Right lobe of liver (tissue), 6 donors: ENCODE data around the gene NOB1. TPM values are rescaled to one million over a fixed set of nuclear protein-coding genes. Genes with fewer than 3 reads are reported as not detected.
A peak's percentile ranks its signal among the peaks of the same experiment; 100 is the strongest.

Source experiments
- ATAC-seq, 4 donors: fragments of 200-7000 bp; cut with Tn5 transposase; one replicate each; pipeline ENCODE4 v1.9.1; 2020; ENCODE audit warnings: mild to moderate bottlenecking in 4 of 4, moderate library complexity in 4 of 4
- DNase-seq, 3 donors: peaks; one replicate each; pipeline ENCODE4 v3.0.0-alpha.2; 2020
- H3K27ac ChIP-seq, 3 donors: fragments of 200-600 bp; one replicate each; pipeline ENCODE4 v1.8.0; 2022
- H3K27me3 ChIP-seq, 2 donors: fragments of 200-600 bp; one replicate each; pipeline ENCODE4 v1.8.0; 2022
- H3K36me3 ChIP-seq, 4 donors: fragments of 200-600 bp; sonication (generic) in 1 of 4; one replicate each; pipeline versions ENCODE4 v1.5.1 to v1.8.0; 2017 to 2022; ENCODE audit warnings: control low read depth in 1 of 4
- H3K4me1 ChIP-seq, 4 donors: fragments of 200-600 bp; sonication (generic) in 1 of 4; one replicate each; pipeline versions ENCODE4 v1.5.1 to v1.8.0; 2017 to 2022; ENCODE audit warnings: control low read depth in 1 of 4
- H3K4me3 ChIP-seq, 3 donors: fragments of 200-600 bp; one replicate each; pipeline ENCODE4 v1.8.0; 2022
- H3K9me3 ChIP-seq, 4 donors: fragments of 200-600 bp; sonication (generic) in 1 of 4; one replicate each; pipeline versions ENCODE4 v1.5.1 to v1.8.0; 2017 to 2022; ENCODE audit warnings: control low read depth in 1 of 4
- POLR2A ChIP-seq: fragments of 450-650 bp; IDR thresholded peaks from one replicate; pipeline ENCODE4 v1.6.1; 2017; ENCODE audit warnings: antibody characterized with exemption, mild to moderate bottlenecking
- WGBS: methylation state at CpG from one replicate; pipeline ENCODE4 v1.1.6; 2018; ENCODE audit warnings: low coverage, low lambda C conversion rate; ENCODE audit not compliant: insufficient coverage; ENCODE audit errors: missing lambda C conversion rate; 5-methylcytosine and 5-hydroxymethylcytosine counted together
- intact Hi-C, 2 donors: fragments of 100-400 bp; cut with DNase I; formaldehyde crosslinking; loops; one replicate each; pipeline versions ENCODE4 v1.11.2 to v1.14.1; 2022
- long read RNA-seq: library from polyadenylated mRNA; unstranded; transcript quantifications from one replicate; pipeline ENCODE4 v2.0.0, GENCODE V29; 2019
- total RNA-seq, 6 experiments: library from RNA; depleted of rRNA in 2 of 6; stranded (reverse); fragments of >200 nt in 2 of 6; fragmentation: NEBNext Ultra II Directional in 3 of 6; extraction: Animal tissue kit (Norgen Biotek cat#: 25700) in 3 of 6; gene quantifications; one replicate each; pipeline versions ENCODE4 v1.1.0 to v1.2.4, GENCODE V29; 2016 to 2023
- TF ChIP-seq, protein P1 (sequence below), 4 donors: fragments of 200-600 bp in 3 of 4; fragments of 450-650 bp in 1 of 4; IDR thresholded peaks; one replicate each; pipeline versions ENCODE4 v1.5.1 to v1.8.0; 2016 to 2022; ENCODE audit warnings: antibody characterized with exemption in 4 of 4, mild to moderate bottlenecking in 2 of 4
- donor health status: DM: no; HTN: yes; CAD: no.
- donor health status: DM: no; HTN: no; CAD: no.
- donor health status: DM: no; HTN: no; CAD: no.
- donor health status: DM: no; HTN: yes; CAD: no.
- donor health status: DM: no; HTN: yes; CAD: no.

Gene NOB1
- 10 to 100 TPM; 15.5 to 19.5 (median 16.6) TPM for total RNA-seq
- long read RNA-seq, transcript NOB1-201 (9 exons, 1,734 nt): major isoform, 7 of 9 reads
- long read RNA-seq, partial matches to known transcripts: 2 of 9 reads
- long read RNA-seq, other reads (novel, unspliced or antisense): 0 of 9 reads

- Histone ChIP-seq H3K36me3 (peaks cover 0 to 18% (median 6%) of the 10 kb centered on the region in 4 donors), H3K9me3 (no peaks in the 10 kb centered on the region), H3K4me3 (peak within 1 kb of the TSS; percentile 66 to 89 (median 82)), H3K27me3 (no peaks in the 10 kb centered on the region), H3K27ac (peak within 1 kb of the TSS; percentile 24 to 59 (median 34)), H3K4me1 (peaks cover 0 to 11% (median 3%) of the 10 kb centered on the region in 4 donors)
- DNase-seq (peak; percentile 97 to 98 (median 97)), ATAC-seq (peak; percentile 98 to 99 (median 99))
- peak; percentile 64 for TF ChIP-seq POLR2A
- TF ChIP-seq, protein P1, sequence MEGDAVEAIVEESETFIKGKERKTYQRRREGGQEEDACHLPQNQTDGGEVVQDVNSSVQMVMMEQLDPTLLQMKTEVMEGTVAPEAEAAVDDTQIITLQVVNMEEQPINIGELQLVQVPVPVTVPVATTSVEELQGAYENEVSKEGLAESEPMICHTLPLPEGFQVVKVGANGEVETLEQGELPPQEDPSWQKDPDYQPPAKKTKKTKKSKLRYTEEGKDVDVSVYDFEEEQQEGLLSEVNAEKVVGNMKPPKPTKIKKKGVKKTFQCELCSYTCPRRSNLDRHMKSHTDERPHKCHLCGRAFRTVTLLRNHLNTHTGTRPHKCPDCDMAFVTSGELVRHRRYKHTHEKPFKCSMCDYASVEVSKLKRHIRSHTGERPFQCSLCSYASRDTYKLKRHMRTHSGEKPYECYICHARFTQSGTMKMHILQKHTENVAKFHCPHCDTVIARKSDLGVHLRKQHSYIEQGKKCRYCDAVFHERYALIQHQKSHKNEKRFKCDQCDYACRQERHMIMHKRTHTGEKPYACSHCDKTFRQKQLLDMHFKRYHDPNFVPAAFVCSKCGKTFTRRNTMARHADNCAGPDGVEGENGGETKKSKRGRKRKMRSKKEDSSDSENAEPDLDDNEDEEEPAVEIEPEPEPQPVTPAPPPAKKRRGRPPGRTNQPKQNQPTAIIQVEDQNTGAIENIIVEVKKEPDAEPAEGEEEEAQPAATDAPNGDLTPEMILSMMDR (IDR thresholded peaks at IDR 0.05): peak in 3 of 4 donors; percentile 96 to 100 (median 98)
- intact Hi-C loops: loop anchor here in 1 of 2 donors (10.0 kb wide), 1 partner anchor 360 kb away; no protein-coding TSS in a partner anchor
- 0% methylated on average over 23 of the region's 58 CpGs for WGBS
These were observed at the start of gene NOB1 for GRCh38 chr16:69754469-69755310. Gene NOB1, minus strand, starts transcription at chr16:69754926. Its CDS starts 16 bp downstream, at chr16:69754910.

DNA sequence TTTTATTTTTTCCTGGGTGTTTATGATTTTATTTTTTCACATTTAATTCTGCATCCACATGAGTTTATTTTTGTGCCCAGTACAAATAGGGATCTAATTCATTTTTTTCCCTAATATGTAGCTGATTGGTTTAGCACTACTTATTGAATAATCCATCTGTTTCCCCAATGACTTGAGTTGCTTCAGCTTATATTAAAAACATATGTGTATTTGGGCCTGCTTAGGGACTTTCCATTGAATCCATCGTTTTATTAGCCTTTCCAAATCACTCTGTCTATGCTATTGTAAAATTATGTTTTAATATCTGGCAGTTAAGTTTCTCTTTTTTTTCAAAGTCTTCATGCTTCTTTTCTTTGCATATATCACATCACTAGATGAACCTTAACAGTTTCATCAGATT, 49.6 kb upstream of the NOB1 start:
- intact Hi-C loops: no loop called here
- Histone ChIP-seq H3K36me3 (peaks cover 0 to 10% (median 5%) of the 10 kb centered on the region in 4 donors), H3K27ac (no peak overlapping the region), H3K9me3 (no peaks in the 10 kb centered on the region), H3K4me3 (no peak overlapping the region), H3K4me1 (no peaks in the 10 kb centered on the region), H3K27me3 (no peaks in the 10 kb centered on the region)
- WGBS: 92% methylated on average over 1 of the region's 1 CpG
- TF ChIP-seq POLR2A: no peak
- TF ChIP-seq, protein P1 (IDR thresholded peaks at IDR 0.05): no peak
- ATAC-seq: no peak
- no peak for DNase-seq

DNA sequence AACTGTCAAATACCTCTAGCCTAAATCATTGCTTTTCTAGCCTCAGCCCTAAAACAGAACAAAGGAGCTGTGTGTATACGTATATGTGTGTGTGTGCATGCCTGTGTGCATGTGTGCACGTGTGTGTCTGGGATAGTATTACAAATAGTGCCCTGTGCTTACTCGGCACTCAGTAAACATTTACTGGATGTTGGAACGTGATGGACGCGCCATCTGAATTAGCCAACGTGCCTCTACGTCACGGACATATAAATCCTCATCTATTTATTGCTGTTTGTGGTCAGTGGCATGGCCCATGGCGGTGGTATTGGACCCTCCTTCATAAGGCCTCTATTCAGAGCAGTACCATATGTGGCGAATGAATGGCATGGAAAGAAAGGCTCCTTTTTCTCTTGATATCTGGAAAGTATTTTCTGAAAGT, 44.9 kb upstream of the NOB1 start:
- 86% methylated on average over 11 of the region's 11 CpGs for WGBS
- no peaks in the 10 kb centered on the region for H3K27me3 ChIP-seq
- DNase-seq (no peak), ATAC-seq (no peak)
- H3K4me1 ChIP-seq: no peaks in the 10 kb centered on the region
- no peaks in the 10 kb centered on the region for H3K9me3 ChIP-seq
- intact Hi-C loops: loop anchor here (5.0 kb wide), 2 partner anchors 128 to 133 kb away; no protein-coding TSS in a partner anchor
- H3K4me3 ChIP-seq: no peak overlapping the region
- no peak for TF ChIP-seq POLR2A
- TF ChIP-seq, protein P1 (IDR thresholded peaks at IDR 0.05): no peak
- peaks cover 0 to 11% (median 7%) of the 10 kb centered on the region in 4 donors for H3K36me3 ChIP-seq
- H3K27ac ChIP-seq: no peak overlapping the region

- DNase-seq (no peak), ATAC-seq (no peak)
- intact Hi-C loops: loop anchor here (5.0 kb wide), 2 partner anchors 129 to 134 kb away; no protein-coding TSS in a partner anchor
- no peaks in the 10 kb centered on the region for H3K4me1 ChIP-seq
- peaks cover 0 to 11% (median 7%) of the 10 kb centered on the region in 4 donors for H3K36me3 ChIP-seq
- no peaks in the 10 kb centered on the region for H3K27me3 ChIP-seq
- H3K9me3 ChIP-seq: no peaks in the 10 kb centered on the region
- 82% methylated on average over 4 of the region's 8 CpGs for WGBS
- H3K27ac ChIP-seq: no peak overlapping the region
- TF ChIP-seq POLR2A: no peak
- TF ChIP-seq, protein P1 (IDR thresholded peaks at IDR 0.05): peak in 1 of 4 donors; percentile 8
- H3K4me3 ChIP-seq: no peak overlapping the region
These were observed 43.7 kb upstream of the NOB1 start for GRCh38 chr16:69798466-69798865.
